Fibroblast of skin of back (primary cell): Measurements from ENCODE around the gene ACOT4.
"Not testable (repeated sequence)": the region's sequence is repeated elsewhere in the genome, so short reads cannot be mapped to it uniquely, and the experiment has no call there.

ENCODE experiments used
- DNase-seq: peaks from one replicate; pipeline ENCODE4 v3.0.0-alpha.2; 2013

The ACOT4 gene

GRCh38 chr14:73634011-73634833, 42.5 kb downstream of the ACOT4 start:
- no peak for DNase-seq

GRCh38 chr14:73636355-73636754, 44.7 kb downstream of the ACOT4 start:
- not testable (repeated sequence) for DNase-seq

- no peak for DNase-seq
These were observed 46.2 kb downstream of the ACOT4 start for GRCh38 chr14:73637830-73638229.

GRCh38 chr14:73640796-73641365, 49.2 kb downstream of the ACOT4 start:
- no peak for DNase-seq

- DNase-seq, result peak; percentile 92
These were observed 53.0 kb downstream of the ACOT4 start, which contains the start of gene DNAL1 for GRCh38 chr14:73644531-73645247. Gene DNAL1, plus strand, starts transcription at chr14:73644986. Its CDS starts 54 bp downstream, at chr14:73645040.

GRCh38 chr14:73645248-73645610, 53.6 kb downstream of the ACOT4 start:
- DNase-seq, result no peak
